ENCODE results near the gene LYG2. TPM values are rescaled to one million over a fixed set of nuclear protein-coding genes. Genes with fewer than 3 reads are reported as not detected.
"Not testable (repeated sequence)": the region's sequence is repeated elsewhere in the genome, so short reads cannot be mapped to it uniquely, and the experiment has no call there.

The LYG2 gene, protein sequence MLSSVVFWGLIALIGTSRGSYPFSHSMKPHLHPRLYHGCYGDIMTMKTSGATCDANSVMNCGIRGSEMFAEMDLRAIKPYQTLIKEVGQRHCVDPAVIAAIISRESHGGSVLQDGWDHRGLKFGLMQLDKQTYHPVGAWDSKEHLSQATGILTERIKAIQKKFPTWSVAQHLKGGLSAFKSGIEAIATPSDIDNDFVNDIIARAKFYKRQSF
- not detected for total RNA-seq

GRCh38 chr2:99255491-99256318, at the start of gene LYG2:
TSS of gene LYG2 (minus strand) at chr2:99255666. CDS start at chr2:99254260, 1,406 bp downstream.
- no peaks in the 10 kb centered on the region for H3K36me3 ChIP-seq
- H3K27me3 ChIP-seq, result no peaks in the 10 kb centered on the region
- no peak within 1 kb of the TSS for H3K27ac ChIP-seq
- intact Hi-C loops (cut with DNase I), result no loop called here
- DNase-seq, result no peak
- H3K4me3 ChIP-seq, result no peak within 1 kb of the TSS
- 73% methylated on average over 7 of the region's 7 CpGs for WGBS, 2 donors
- peaks cover 0 to 6% (median 0%) of the 10 kb centered on the region in 3 donors for H3K4me1 ChIP-seq
- no peaks in the 10 kb centered on the region for H3K9me3 ChIP-seq
- TF ChIP-seq CTCF (IDR thresholded peaks at IDR 0.05) (no peak), POLR2A (IDR thresholded peaks at IDR 0.05) (no peak)

DNA sequence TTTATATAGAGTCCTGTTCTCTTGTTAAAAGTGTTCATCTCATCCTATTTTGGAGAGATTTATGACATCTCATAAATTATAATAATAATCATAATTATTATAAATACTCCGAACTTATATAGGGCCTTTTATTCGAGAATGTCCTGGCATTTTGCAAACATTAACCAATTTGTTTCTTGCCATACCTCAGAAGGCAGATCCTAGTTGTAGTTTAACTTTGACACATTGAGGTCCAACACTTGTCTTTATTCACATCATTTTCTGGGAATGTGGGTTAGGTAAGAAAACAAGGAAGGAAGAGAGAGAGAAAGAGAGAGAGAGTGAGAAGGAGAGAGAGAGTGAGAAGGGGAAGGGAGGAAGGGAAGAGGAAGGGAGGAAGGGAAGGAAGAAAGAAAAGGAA, 45.6 kb upstream of the LYG2 start, which contains the start of gene LYG1:
LYG1 (minus strand) TSS at position 101 of the 400 bp plus-strand sequence. CDS start 5,527 bp downstream, outside the sequence.
- DNase-seq; H3K27me3 ChIP-seq; intact Hi-C loops (cut with DNase I); H3K9me3 ChIP-seq; H3K4me3 ChIP-seq; H3K4me1 ChIP-seq; H3K27ac ChIP-seq: not testable (repeated sequence)
- WGBS, 2 donors, result 85 to 93% methylated on average over 2 of the region's 2 CpGs
- H3K36me3 ChIP-seq, result peaks cover 0 to 24% (median 0%) of the 10 kb centered on the region in 3 donors

GRCh38 chr2:99299580-99299979, 44.1 kb upstream of the LYG2 start:
- WGBS, 2 donors, result 95% methylated on average over 7 of the region's 7 CpGs
- no peak overlapping the region for H3K4me3 ChIP-seq
- H3K27ac ChIP-seq, result no peak overlapping the region
- intact Hi-C loops (cut with DNase I), result no loop called here
- no peaks in the 10 kb centered on the region for H3K9me3 ChIP-seq
- H3K36me3 ChIP-seq, result peaks cover 0 to 22% (median 0%) of the 10 kb centered on the region in 3 donors
- H3K27me3 ChIP-seq, result no peaks in the 10 kb centered on the region
- H3K4me1 ChIP-seq, result no peaks in the 10 kb centered on the region
- TF ChIP-seq POLR2A (IDR thresholded peaks at IDR 0.05) (no peak), CTCF (IDR thresholded peaks at IDR 0.05) (no peak)
- no peak for DNase-seq

DNA sequence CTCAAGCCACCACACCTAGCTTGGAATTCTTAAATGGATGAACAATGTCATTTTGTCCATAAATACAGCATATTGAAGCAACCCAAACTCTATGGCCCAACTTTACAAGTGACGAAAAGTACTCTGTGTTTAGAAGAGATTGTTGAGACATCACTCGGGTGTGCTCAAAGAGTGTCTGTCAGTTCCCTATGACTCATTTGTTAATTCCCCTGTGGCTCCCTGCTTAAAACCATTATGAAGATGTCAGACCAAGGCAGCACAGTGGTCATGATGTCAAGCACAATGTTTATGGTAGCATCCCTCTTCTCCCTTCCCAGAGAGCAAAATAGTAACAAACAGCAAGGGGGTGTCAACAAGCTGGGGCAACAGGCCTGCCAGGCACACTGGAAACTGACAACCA, 42.5 kb upstream of the LYG2 start:
- Histone ChIP-seq H3K27me3 (no peaks in the 10 kb centered on the region), H3K9me3 (no peaks in the 10 kb centered on the region), H3K4me1 (no peaks in the 10 kb centered on the region), H3K36me3 (peaks cover 0 to 8% (median 0%) of the 10 kb centered on the region in 3 donors), H3K4me3 (no peak overlapping the region), H3K27ac (no peak overlapping the region)
- WGBS, 2 donors, result 53 to 86% methylated on average over 2 of the region's 2 CpGs
- no peak for TF ChIP-seq POLR2A (IDR thresholded peaks at IDR 0.05)
- TF ChIP-seq CTCF (IDR thresholded peaks at IDR 0.05), result no peak
- intact Hi-C loops (cut with DNase I), result no loop called here
- no peak for DNase-seq

DNA sequence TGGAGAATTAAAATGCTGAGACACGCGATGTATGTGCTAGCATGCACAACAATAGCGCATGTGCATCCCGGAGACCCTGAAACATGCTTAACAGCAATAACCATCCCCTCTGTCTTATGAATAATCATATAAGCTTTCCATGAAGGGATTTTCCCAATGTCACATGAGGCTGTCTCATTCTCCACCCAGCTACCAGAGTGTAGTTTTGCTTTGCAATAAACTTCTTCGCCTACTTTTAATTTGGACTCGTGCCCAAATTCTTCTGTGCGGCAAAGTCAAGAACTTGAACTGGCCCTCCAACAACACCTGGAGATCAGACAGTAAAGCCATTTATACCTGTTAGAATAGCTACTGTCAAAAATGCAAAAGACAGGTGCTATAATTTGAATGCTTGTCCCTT, 30.1 kb upstream of the LYG2 start:
- Histone ChIP-seq H3K9me3 (no peaks in the 10 kb centered on the region), H3K27ac (no peak overlapping the region), H3K27me3 (no peaks in the 10 kb centered on the region), H3K4me3 (no peak overlapping the region), H3K4me1 (no peaks in the 10 kb centered on the region), H3K36me3 (peaks cover 0 to 19% (median 0%) of the 10 kb centered on the region in 3 donors)
- no peak for DNase-seq
- 85 to 86% methylated on average over 7 of the region's 7 CpGs for WGBS, 2 donors
- TF ChIP-seq POLR2A (IDR thresholded peaks at IDR 0.05) (no peak), CTCF (IDR thresholded peaks at IDR 0.05) (no peak)
- intact Hi-C loops (cut with DNase I), result no loop called here
